Esophagus muscularis mucosa (tissue), 4 donors: ENCODE measurements around the gene CLASP1. TPM values are rescaled to one million over a fixed set of nuclear protein-coding genes. Genes with fewer than 3 reads are reported as not detected.

Source experiments
- DNase-seq: peaks from one replicate; pipeline ENCODE4 v3.0.0-alpha.2; 2017; ENCODE audit errors: extremely low spot score
- H3K27ac ChIP-seq, 4 donors: fragments of 200-600 bp; sonication (generic); replicated peaks in 1 of 4; 1 replicate in 3 of 4; 2 replicates in 1 of 4; pipeline ENCODE4 v1.5.1; 2016 to 2019; ENCODE audit warnings: mild to moderate bottlenecking in 1 of 4
- H3K27me3 ChIP-seq, 4 donors: fragments of 200-600 bp; sonication (generic); one replicate each; pipeline versions ENCODE4 v1.5.1 to v1.6.0; 2016 to 2019
- H3K36me3 ChIP-seq, 4 donors: fragments of 200-600 bp; sonication (generic); one replicate each; pipeline ENCODE4 v1.5.1; 2016 to 2019
- H3K4me1 ChIP-seq, 4 donors: fragments of 200-600 bp; sonication (generic); one replicate each; pipeline ENCODE4 v1.5.1; 2016 to 2019
- H3K4me3 ChIP-seq, 4 donors: fragments of 200-600 bp; sonication (generic); 1 replicate in 2 of 4; 2 replicates in 2 of 4; pipeline ENCODE4 v1.5.1; 2016 to 2019; ENCODE audit warnings: mild to moderate bottlenecking in 4 of 4, moderate library complexity in 1 of 4
- H3K9me3 ChIP-seq, 4 donors: fragments of 200-600 bp; sonication (generic); 1 replicate in 3 of 4; 2 replicates in 1 of 4; pipeline ENCODE4 v1.5.1; 2016 to 2019
- EP300 ChIP-seq: sonication (generic); formaldehyde crosslinking; IDR thresholded peaks from one replicate; pipeline ENCODE4 v1.6.1; 2017; ENCODE audit warnings: antibody characterized with exemption
- POLR2A ChIP-seq: fragments of 450-650 bp; IDR thresholded peaks from one replicate; pipeline ENCODE4 v1.6.1; 2017; ENCODE audit warnings: antibody characterized with exemption, moderate library complexity, mild to moderate bottlenecking, low read depth
- POLR2AphosphoS5 ChIP-seq, 2 donors: sonication (generic); formaldehyde crosslinking; IDR thresholded peaks; one replicate each; pipeline ENCODE4 v1.6.1; 2017; ENCODE audit warnings: antibody characterized with exemption in 2 of 2
- WGBS: methylation state at CpG from one replicate; pipeline ENCODE4 v1.1.5; 2018; 5-methylcytosine and 5-hydroxymethylcytosine counted together
- intact Hi-C: fragments of 100-400 bp; cut with DNase I; formaldehyde crosslinking; loops from one replicate; pipeline ENCODE4 v1.15.1; 2023
- total RNA-seq, 4 donors: library from RNA; depleted of rRNA; stranded (reverse); fragments of >200 nt; gene quantifications; one replicate each; pipeline versions ENCODE4 v1.1.0 to v1.2.1, GENCODE V29; 2016
- TF ChIP-seq, protein P1 (sequence below), 3 experiments: fragments of 200-600 bp in 2 of 3; fragments of 450-650 bp in 1 of 3; sonication (generic) in 2 of 3; IDR thresholded peaks; one replicate each; pipeline ENCODE4 v1.5.1; 2017 to 2019; ENCODE audit warnings: antibody characterized with exemption in 3 of 3, mild to moderate bottlenecking in 2 of 3, moderate library complexity in 1 of 3

Gene CLASP1
- total RNA-seq, 4 donors from 2014 or later = 62.6 to 78.6 (median 70.5) TPM

DNA sequence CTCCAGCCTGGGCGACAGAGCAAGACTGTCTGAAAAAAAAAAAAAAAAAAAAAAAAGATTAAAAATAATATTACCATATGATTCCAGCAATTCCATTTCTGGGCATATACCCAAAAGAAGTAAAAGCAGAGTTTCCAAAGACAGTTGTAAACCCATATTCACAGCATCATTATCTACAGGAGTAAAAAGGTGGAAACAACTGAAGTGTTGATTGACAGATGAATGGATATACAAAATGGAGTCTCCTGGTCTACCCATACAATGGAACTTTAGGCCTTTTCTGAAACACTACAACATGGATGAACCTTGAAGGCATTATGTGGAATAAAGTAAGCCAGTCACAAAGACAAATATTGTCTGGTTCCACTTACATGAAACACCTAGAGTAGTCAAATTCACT lies 112.9 kb downstream of the CLASP1 start:
- Histone ChIP-seq H3K4me1 (peaks cover 31 to 71% (median 49%) of the 10 kb centered on the region in 4 donors), H3K36me3 (no peaks in the 10 kb centered on the region), H3K9me3 (no peaks in the 10 kb centered on the region), H3K27me3 (no peaks in the 10 kb centered on the region), H3K27ac (no peak overlapping the region), H3K4me3 (no peak overlapping the region)
- 75% methylated on average over 1 of the region's 1 CpG for WGBS
- TF ChIP-seq POLR2A = no peak
- TF ChIP-seq POLR2AphosphoS5 (IDR thresholded peaks at IDR 0.05) = no peak
- no peak for DNase-seq
- intact Hi-C loops = no loop called here

DNA sequence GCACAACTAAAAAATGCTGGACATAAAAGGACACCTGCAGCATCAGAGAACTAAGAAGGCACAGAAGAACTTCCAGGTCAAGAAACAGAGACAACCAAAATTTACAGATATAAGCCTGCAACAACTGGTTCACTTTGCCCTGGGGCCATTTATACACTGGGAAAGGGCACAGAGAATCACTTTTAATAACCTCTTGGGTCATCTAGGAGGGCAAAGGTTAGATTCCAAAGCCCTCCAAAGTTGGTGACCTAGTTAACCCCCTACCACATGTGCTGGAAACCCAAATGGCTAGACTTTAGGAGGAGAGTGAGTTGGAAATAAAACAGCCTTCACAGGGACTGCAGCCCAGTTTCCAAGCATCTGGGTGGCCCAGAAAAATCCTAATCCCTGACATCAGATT lies 115.3 kb downstream of the CLASP1 start:
- no peak overlapping the region for H3K27ac ChIP-seq
- H3K4me3 ChIP-seq = no peak overlapping the region
- DNase-seq = no peak
- TF ChIP-seq POLR2AphosphoS5 (IDR thresholded peaks at IDR 0.05) (no peak), POLR2A (no peak), EP300 (no peak)
- TF ChIP-seq, protein P1, sequence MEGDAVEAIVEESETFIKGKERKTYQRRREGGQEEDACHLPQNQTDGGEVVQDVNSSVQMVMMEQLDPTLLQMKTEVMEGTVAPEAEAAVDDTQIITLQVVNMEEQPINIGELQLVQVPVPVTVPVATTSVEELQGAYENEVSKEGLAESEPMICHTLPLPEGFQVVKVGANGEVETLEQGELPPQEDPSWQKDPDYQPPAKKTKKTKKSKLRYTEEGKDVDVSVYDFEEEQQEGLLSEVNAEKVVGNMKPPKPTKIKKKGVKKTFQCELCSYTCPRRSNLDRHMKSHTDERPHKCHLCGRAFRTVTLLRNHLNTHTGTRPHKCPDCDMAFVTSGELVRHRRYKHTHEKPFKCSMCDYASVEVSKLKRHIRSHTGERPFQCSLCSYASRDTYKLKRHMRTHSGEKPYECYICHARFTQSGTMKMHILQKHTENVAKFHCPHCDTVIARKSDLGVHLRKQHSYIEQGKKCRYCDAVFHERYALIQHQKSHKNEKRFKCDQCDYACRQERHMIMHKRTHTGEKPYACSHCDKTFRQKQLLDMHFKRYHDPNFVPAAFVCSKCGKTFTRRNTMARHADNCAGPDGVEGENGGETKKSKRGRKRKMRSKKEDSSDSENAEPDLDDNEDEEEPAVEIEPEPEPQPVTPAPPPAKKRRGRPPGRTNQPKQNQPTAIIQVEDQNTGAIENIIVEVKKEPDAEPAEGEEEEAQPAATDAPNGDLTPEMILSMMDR (IDR thresholded peaks at IDR 0.05) = no peak
- H3K27me3 ChIP-seq = no peaks in the 10 kb centered on the region
- H3K36me3 ChIP-seq = no peaks in the 10 kb centered on the region
- peaks cover 23 to 62% (median 44%) of the 10 kb centered on the region in 4 donors for H3K4me1 ChIP-seq
- H3K9me3 ChIP-seq = no peaks in the 10 kb centered on the region
- intact Hi-C loops = loop anchor here (5.0 kb wide), 2 partner anchors 183 to 198 kb away; no protein-coding TSS in a partner anchor

DNA sequence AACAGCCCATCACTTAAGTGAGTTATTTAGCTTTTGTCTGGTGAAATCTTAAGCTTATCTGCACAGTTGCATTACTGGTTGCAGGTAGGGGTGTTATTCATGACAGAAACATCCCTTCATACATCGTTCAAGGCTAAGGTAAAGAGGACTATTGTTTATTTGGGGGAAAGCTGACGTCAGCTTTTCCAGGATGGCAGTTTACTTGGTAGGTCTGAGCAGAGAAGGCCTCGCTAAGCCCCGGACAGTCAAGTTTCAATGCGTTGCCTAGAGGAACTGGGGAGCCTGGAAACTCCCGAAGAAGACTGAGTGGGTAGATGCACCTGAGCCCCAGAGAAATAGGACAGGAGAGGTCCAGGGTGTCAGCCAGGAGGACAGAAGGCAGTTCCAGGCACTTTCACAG lies 116.4 kb downstream of the CLASP1 start:
- peak overlapping the region in 2 of 4 donors; percentile 2 to 4 for H3K27ac ChIP-seq
- no peaks in the 10 kb centered on the region for H3K9me3 ChIP-seq
- DNase-seq = no peak
- WGBS = 61% methylated on average over 6 of the region's 6 CpGs
- TF ChIP-seq, protein P1 (IDR thresholded peaks at IDR 0.05) = no peak
- TF ChIP-seq POLR2AphosphoS5 (IDR thresholded peaks at IDR 0.05) (no peak), POLR2A (no peak), EP300 (no peak)
- no peaks in the 10 kb centered on the region for H3K27me3 ChIP-seq
- peaks cover 29 to 68% (median 51%) of the 10 kb centered on the region in 4 donors for H3K4me1 ChIP-seq
- no peaks in the 10 kb centered on the region for H3K36me3 ChIP-seq
- intact Hi-C loops = loop anchor here (2.0 to 5.0 kb wide), 3 partner anchors 118 to 199 kb away; no protein-coding TSS in a partner anchor
- H3K4me3 ChIP-seq = no peak overlapping the region

GRCh38 chr2:121532347-121532766 lies 116.9 kb downstream of the CLASP1 start:
- no peak overlapping the region for H3K4me3 ChIP-seq
- 33% methylated on average over 4 of the region's 4 CpGs for WGBS
- no peaks in the 10 kb centered on the region for H3K9me3 ChIP-seq
- H3K27ac ChIP-seq = no peak overlapping the region
- intact Hi-C loops = loop anchor here (2.0 to 5.0 kb wide), 3 partner anchors 118 to 200 kb away; no protein-coding TSS in a partner anchor
- H3K36me3 ChIP-seq = peaks cover 0 to 2% (median 0%) of the 10 kb centered on the region in 4 donors
- no peaks in the 10 kb centered on the region for H3K27me3 ChIP-seq
- peaks cover 34 to 73% (median 57%) of the 10 kb centered on the region in 4 donors for H3K4me1 ChIP-seq
- no peak for DNase-seq
- no peak for TF ChIP-seq POLR2A
- TF ChIP-seq, protein P1 (IDR thresholded peaks at IDR 0.05) = no peak
- no peak for TF ChIP-seq POLR2AphosphoS5 (IDR thresholded peaks at IDR 0.05)
- TF ChIP-seq EP300 = no peak

DNA sequence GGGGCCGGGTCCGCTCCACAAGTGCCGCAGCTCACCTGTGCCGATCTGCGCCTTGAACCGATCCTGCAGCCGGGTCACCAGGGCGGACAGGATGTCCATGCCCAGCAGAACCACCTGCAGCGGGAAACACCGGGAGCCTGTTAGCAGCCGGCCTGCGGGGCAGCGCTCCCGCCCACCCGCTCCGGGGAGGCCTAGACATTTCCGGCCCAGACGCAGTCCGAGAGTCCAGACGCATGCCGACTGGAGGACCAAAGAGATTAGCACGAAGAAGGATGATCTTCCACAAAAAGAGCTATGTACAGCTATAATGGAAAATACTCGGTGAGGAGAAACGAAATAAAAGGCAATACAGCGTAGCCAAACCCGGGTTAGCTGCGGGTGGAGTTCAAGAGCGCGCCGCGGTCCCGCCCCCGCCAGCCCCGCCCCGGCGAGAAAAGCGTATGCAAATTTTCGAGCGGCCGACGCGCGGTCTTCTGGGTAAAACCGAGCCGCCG lies 119.0 kb downstream of the CLASP1 start:
- DNase-seq = peak; percentile 97
- intact Hi-C loops = loop anchor here (5.0 kb wide), 2 partner anchors 187 to 202 kb away; no protein-coding TSS in a partner anchor
- Histone ChIP-seq H3K4me3 (peak overlapping the region; percentile 69 to 86 (median 79)), H3K27me3 (no peaks in the 10 kb centered on the region), H3K4me1 (peaks cover 48 to 76% (median 67%) of the 10 kb centered on the region in 4 donors), H3K9me3 (no peaks in the 10 kb centered on the region), H3K36me3 (peaks cover 0 to 9% (median 7%) of the 10 kb centered on the region in 4 donors), H3K27ac (peak overlapping the region; percentile 91 to 95 (median 94))
- under 1% methylated on average over 42 of the region's 46 CpGs for WGBS
- TF ChIP-seq EP300 (no peak), POLR2A (no peak), POLR2AphosphoS5 (IDR thresholded peaks at IDR 0.05) (no peak)
- TF ChIP-seq, protein P1 (IDR thresholded peaks at IDR 0.05) = no peak
